GOT3 (cell line): ENCODE results near the gene LTB4R.
"Not testable (repeated sequence)": the region's sequence is repeated elsewhere in the genome, so short reads cannot be mapped to it uniquely, and the experiment has no call there.

Experiments
- DNase-seq: peaks from one replicate; lab custom pipeline; 2025; ENCODE audit warnings: mixed read lengths; lab: John Stamatoyannopoulos, UW

The LTB4R gene

DNA sequence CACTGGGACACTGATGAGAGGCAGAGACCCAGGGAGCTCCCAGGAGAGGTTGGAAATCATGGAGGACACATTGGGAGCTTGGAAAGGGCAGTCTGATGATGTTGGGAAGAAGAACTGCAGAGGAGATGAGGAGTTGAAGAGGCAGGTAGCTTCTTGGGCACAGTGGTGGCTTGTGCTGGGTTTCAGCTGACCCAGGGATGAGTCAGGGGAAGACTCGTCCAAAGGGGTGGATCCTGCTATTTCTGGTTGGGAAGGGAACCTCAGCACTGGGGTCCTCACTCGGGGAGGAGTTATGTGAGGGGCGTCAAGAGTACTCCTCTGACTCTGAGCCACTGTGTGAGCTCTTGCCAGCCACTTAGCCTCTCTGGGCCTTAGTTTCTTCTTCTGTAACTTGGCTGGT lies 12.0 kb downstream of the LTB4R start:
- DNase-seq = no peak

DNA sequence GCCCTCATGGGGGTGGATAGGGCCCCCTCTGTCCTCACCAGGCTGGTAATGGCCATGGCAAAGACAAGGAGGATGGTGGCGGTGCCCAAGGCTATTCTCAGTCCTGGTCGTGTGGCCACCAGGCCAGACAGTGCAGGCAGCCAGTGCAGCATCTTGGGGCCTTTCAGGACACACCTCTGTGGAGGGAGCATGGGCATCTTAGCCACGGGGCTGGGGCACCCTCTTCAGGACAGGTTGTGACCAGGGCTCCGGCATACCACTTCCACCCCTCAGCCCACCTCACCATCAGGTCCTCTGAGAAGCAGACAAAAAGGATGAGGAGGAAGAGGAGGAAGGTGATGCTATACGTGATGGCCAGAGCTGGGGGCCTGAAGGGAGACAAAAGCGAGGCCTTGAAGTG lies 12.7 kb downstream of the LTB4R start:
- no peak for DNase-seq

DNA sequence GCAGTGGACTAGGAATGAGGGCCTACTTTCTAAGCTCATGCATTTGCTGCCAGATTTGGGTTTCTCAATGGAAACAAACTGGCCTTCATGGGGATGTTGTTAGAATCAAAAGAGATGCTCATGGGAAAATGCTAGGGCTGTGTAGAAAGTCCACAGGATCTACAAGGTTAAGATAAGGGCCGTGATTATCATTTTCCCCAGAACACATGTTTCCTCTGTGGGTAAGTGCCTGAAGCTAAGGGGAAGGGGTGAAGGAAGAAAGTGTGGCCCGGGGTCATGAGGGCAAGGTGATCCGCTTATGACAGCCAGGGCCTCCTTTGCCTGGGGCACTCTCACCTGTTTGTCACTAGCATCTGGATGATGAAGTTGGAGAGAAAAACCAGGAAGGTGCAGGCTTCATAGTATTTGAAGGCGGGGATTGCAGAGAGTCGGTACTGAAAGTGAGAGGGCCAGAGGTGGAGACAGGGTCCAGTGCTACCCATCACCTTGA lies 13.8 kb downstream of the LTB4R start:
- DNase-seq = no peak

DNA sequence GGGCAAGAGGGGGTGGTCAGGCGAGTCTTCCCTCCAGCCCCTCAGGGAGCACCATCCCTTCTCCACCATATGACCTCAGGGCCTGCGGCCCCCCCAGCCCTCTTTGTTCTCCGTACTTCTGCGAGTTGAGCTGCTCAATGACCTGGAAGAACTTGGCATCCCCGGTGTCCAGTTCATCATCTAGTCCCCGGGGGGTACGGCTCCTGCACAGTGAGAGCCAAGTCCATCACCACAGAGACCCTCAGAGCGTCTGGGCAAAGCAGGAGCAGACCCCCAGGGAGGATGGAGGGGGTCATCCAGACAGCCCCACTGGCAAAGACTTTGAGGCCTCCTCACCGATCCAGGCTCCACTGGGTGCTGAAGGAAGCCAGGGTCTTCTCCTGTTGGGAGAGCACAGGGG lies 14.7 kb downstream of the LTB4R start:
- DNase-seq = no peak

- no peak for DNase-seq
Measured at GRCh38 chr14:24327303-24327702, 16.0 kb downstream of the LTB4R start.

DNA sequence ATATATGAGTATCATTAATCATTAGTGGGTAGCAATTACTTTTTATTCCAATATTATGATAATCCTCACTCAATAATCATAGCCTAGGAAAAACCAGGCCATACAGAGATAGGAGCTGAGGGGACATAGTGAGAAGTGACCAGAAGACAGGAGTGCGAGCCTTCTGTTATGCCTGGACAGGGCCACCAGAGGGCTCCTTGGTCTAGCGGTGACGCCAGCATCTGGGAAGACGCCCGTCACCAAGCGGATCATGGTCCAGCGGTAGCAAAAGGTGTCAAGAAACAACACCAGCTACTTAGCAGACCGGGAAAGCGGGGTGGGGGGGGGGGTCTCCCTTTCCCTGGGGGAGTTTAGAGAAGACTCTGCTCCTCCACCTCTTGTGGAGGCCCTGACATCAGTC lies 16.6 kb downstream of the LTB4R start:
- DNase-seq = not testable (repeated sequence)

GRCh38 chr14:24329073-24329663 lies 17.9 kb downstream of the LTB4R start:
- no peak for DNase-seq

DNA sequence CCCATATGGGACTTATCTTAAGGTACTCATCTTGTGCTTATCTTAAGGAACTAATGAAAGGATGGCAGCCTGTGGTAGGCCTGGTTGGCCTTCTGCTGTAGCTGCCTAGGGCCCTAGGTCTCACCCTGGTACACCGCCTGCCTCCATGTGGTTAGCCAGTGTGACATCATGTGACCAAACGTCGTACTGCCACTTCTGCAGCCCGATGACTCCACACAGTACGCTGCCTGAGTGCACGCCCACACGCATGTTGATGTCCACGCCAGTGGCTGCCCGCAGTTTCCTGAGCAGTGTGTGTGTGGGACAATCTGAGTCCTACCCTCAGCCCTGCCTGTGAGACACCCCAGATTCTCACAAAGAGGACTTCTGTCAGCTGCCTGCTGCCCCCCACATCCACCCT lies 18.4 kb downstream of the LTB4R start:
- no peak for DNase-seq

- DNase-seq = no peak
Measured at GRCh38 chr14:24330973-24331674, 19.8 kb downstream of the LTB4R start.

GRCh38 chr14:24331731-24332267 lies 20.5 kb downstream of the LTB4R start:
- no peak for DNase-seq

- DNase-seq = no peak
Measured at GRCh38 chr14:24332268-24332993, 21.1 kb downstream of the LTB4R start.

- no peak for DNase-seq
Measured at GRCh38 chr14:24334431-24335291, 23.4 kb downstream of the LTB4R start, which contains the start of gene ADCY4. Gene ADCY4, minus strand, starts transcription at chr14:24335071. Its CDS starts 419 bp downstream, at chr14:24334652.

GRCh38 chr14:24335461-24336171 lies 24.3 kb downstream of the LTB4R start:
- DNase-seq = no peak

DNA sequence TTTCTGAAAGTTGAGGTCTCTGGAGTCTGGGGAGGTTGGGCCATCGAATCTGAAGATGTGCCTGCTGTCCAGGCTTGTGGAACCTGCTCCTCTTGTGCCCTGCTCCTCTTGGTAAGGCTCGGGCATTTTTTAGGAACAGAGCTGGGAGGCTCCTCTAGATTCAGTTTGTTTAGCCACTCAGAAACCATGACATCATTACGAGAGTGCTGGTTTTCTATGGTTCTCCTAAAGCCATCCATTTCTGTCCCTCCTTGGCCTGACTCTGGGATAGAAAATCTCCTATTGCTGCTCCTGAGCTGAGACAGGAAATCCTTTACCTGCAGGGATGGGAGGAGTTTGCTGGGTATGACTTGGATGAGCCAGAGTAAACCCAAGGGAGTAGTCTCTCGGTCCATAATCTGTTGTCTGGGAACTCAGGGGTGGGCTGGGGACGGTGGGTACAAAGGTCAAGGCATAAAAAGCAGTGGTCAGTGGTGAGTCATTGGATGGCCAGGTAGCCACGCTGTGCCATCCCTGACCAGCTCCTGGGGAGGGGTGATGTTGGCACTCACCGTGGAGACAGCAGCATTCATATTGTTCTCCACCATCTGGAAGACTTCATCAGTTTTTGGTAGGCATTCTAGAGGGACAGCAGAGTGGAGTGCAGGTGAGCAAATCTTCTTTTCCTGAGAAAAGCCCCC lies 26.0 kb downstream of the LTB4R start:
- no peak for DNase-seq

DNA sequence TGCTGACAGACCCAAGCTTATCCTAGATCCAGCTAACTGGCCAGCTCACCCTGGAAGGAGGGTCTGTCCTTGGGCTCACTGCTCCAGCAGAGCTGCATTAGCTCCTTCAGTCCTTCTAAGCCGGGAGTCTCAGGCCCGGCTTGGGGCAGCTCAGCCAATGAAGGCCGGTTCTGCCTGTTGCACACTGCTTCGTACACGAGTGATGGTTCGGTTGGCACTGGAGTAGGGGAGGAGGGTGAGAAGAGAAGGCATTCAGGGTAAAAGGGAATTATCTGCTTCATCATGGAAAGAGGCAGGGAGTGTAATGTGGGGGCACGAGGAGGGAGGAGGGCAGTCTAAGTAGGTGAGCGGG lies 26.5 kb downstream of the LTB4R start:
- DNase-seq = no peak

GRCh38 chr14:24338843-24339242 lies 27.5 kb downstream of the LTB4R start:
- DNase-seq = no peak

GRCh38 chr14:24339284-24340151 lies 28.2 kb downstream of the LTB4R start, which contains the start of gene RIPK3:
Gene RIPK3, minus strand, starts transcription at chr14:24339991. Its CDS starts 165 bp downstream, at chr14:24339826.
- DNase-seq = no peak

DNA sequence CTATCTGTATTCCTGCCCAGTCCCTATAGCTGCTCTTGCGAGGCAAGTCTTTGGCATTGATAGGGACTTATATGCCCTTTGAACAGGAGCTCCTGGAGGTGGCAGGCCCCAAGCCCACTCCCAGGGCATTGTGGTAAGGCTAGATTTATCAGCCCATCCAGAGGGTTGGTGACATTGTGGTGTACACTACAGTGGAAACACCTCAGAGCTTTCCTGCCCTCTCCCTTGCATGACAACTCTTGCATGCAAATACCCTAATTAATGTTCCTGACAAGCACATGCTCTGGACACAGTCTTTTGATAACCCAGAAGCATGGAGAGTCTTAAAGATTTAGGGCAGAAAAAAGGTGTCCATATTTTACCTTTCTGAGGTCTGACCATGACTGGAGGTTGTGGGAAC lies 29.3 kb downstream of the LTB4R start:
- DNase-seq = no peak

DNA sequence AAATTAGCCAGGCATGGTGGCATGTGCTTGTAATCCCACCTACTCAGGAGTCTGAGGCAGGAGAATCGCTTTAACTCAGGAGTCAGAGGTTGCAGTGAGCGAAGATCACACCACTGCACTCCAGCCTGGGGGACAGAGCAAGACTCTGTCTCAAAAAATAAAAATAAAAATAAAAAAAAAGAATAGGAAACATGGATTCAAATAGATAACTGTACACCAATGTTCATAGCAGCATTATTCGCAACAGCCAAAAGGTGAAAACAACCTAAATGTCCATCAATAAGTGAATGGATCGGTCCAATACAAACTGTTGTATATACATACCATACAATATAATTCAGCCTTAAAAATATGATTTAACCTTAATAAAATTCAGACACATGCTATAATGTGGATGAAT lies 31.6 kb downstream of the LTB4R start:
- DNase-seq = no peak
